ENCODE results near the gene DTHD1.

DNA sequence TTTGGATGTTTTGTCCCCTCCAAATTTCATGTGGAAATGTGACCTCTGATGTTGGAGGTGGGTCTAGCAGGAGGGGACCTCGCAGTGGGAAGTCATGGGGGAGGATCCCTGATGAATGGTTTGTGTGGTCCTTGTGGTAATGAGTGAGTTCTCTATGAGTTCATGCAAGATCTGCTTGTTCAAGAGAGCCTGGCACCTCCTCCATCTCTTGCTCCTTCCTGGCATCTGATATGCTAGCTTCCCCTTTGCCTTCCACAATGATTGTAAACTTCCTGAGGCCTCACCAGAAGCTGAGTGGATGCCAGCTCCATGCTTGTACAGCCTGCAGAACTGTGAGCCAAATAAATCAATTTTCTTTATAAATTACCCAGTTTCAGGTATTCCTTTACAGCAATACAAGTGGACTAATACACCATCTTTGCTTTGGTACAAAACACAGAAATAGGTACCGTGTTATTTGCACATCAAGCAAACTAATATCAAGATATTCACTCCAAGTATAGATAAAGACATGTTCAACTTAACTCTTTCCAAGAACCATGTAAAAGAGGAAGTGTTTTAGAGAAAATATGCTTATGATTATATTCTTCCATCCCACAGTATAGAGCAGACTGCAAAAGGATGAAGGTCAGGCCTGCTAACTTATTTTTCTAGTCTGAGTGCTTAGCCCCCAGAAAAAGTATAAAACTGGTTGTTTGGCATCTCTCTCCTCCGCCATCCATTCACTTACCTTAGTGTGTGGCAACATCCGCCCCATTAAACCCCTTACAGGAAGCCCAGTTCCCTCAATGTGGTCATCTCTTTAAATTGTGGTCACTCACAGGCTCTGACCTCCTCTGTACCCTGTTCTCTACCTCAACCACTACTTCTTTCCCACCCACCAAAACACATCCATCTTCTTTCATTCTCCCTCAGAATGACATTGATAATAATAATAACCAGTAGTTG is 43.8 kb upstream of the DTHD1 start:
- TF ChIP-seq EZH2phosphoT487 (IDR thresholded peaks at IDR 0.05; ENCODE audit: borderline replicate concordance, low read length) = no peak
- TF ChIP-seq, protein P1, sequence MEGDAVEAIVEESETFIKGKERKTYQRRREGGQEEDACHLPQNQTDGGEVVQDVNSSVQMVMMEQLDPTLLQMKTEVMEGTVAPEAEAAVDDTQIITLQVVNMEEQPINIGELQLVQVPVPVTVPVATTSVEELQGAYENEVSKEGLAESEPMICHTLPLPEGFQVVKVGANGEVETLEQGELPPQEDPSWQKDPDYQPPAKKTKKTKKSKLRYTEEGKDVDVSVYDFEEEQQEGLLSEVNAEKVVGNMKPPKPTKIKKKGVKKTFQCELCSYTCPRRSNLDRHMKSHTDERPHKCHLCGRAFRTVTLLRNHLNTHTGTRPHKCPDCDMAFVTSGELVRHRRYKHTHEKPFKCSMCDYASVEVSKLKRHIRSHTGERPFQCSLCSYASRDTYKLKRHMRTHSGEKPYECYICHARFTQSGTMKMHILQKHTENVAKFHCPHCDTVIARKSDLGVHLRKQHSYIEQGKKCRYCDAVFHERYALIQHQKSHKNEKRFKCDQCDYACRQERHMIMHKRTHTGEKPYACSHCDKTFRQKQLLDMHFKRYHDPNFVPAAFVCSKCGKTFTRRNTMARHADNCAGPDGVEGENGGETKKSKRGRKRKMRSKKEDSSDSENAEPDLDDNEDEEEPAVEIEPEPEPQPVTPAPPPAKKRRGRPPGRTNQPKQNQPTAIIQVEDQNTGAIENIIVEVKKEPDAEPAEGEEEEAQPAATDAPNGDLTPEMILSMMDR (conservative IDR thresholded peaks at IDR 0.05; ENCODE audit: low read depth, low read length) = no peak

Measured in PC-3 (cell line).